Muscle layer of duodenum (tissue), 2 donors: ENCODE measurements around the gene PDGFA.

Source experiments
- H3K27ac ChIP-seq: one replicate; pipeline ENCODE4 v1.7.0; 2013; ENCODE audit warnings: mild to moderate bottlenecking, low read length
- H3K27me3 ChIP-seq: one replicate; pipeline ENCODE4 v1.7.0; 2013; ENCODE audit warnings: low read depth, mild to moderate bottlenecking, control low read depth, low read length
- H3K36me3 ChIP-seq, 2 donors: one replicate each; pipeline ENCODE4 v1.7.0; 2013; ENCODE audit warnings: low read length in 2 of 2, control low read depth in 1 of 2, mild to moderate bottlenecking in 1 of 2; ENCODE audit not compliant: insufficient read depth in 2 of 2, control insufficient read depth in 1 of 2
- H3K4me1 ChIP-seq, 2 donors: one replicate each; pipeline ENCODE4 v1.7.0; 2013; ENCODE audit warnings: low read length in 2 of 2, mild to moderate bottlenecking in 2 of 2, control low read depth in 1 of 2, moderate library complexity in 1 of 2; ENCODE audit not compliant: insufficient read depth in 2 of 2, control insufficient read depth in 1 of 2
- H3K4me3 ChIP-seq, 2 donors: one replicate each; pipeline ENCODE4 v1.7.0; 2013; ENCODE audit warnings: low read length in 2 of 2, low read depth in 1 of 2, mild to moderate bottlenecking in 1 of 2
- H3K9me3 ChIP-seq, 2 donors: one replicate each; pipeline ENCODE4 v1.7.0; 2013; ENCODE audit warnings: low read length in 2 of 2, control low read depth in 1 of 2, mild to moderate bottlenecking in 1 of 2; ENCODE audit not compliant: control insufficient read depth in 1 of 2
- donor health status: healthy.

Gene PDGFA

GRCh38 chr7:531777-532176 lies 12.1 kb upstream of the PDGFA start:
- Histone ChIP-seq H3K36me3 (no peaks in the 10 kb centered on the region), H3K27me3 (no peaks in the 10 kb centered on the region)

DNA sequence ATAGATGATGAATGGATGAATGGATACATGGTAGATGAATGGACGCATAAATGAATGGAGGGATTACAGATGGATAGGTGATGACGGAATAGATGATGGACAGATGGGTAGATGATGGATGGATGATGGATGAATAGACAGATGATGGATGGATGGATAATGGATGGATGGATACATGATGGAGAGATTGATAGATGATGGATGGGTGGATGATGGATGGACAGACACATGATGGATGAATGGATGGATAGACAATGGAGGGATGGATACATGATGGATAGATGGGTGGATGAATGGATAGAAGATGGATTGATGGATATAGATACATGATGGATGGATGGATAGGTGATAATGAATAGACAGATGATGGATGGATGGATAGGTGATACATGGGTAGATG lies 8.8 kb upstream of the PDGFA start:
- Histone ChIP-seq H3K36me3 (no peaks in the 10 kb centered on the region), H3K27ac (no peak overlapping the region), H3K4me1 (no peaks in the 10 kb centered on the region), H3K27me3 (no peaks in the 10 kb centered on the region), H3K9me3 (no peaks in the 10 kb centered on the region), H3K4me3 (no peak overlapping the region)

More at GRCh38 chr7:531777-532176, 12.1 kb upstream of the PDGFA start:
- no peaks in the 10 kb centered on the region for H3K4me1 ChIP-seq
- H3K4me3 ChIP-seq = no peak overlapping the region
- H3K9me3 ChIP-seq = no peaks in the 10 kb centered on the region
- H3K27ac ChIP-seq = no peak overlapping the region

- Histone ChIP-seq H3K9me3 (no peaks in the 10 kb centered on the region), H3K4me1 (peaks cover 0 to under 1% of the 10 kb centered on the region in 2 donors), H3K27ac (no peak overlapping the region), H3K27me3 (no peaks in the 10 kb centered on the region), H3K36me3 (no peaks in the 10 kb centered on the region), H3K4me3 (no peak overlapping the region)
These were observed 8.1 kb upstream of the PDGFA start for GRCh38 chr7:527723-528122.

DNA sequence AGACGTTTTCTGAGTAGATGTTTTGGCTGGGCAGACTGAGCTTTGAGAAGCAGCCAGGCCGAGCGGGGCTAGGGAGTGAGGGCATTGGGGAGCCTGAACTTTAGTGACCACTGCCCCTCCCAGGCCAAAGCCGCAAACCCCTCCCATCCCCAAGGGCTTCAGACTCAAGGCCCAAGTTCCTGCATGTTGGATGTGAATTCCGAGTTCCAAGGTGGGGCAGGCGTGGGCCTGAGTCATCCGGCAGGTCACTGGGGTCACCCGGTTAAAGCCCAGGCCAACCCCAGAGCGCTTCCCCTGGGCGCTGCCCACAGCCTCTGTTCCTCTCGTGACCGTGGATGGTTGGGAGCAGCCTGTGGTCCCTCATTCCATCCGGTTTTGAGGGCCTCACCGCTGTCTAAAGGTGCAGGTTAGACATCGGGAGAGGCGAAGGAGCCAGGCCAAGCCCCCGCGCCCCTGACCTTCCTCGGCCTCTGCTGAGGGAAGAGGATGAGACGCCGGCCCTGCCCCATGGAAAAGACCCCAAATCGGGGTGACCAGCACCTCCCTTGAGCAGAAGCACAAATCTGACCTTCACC lies 6.9 kb upstream of the PDGFA start:
- H3K9me3 ChIP-seq = no peaks in the 10 kb centered on the region
- H3K4me3 ChIP-seq = no peak overlapping the region
- no peak overlapping the region for H3K27ac ChIP-seq
- no peaks in the 10 kb centered on the region for H3K27me3 ChIP-seq
- H3K36me3 ChIP-seq = no peaks in the 10 kb centered on the region
- peaks cover 0 to 13% of the 10 kb centered on the region in 2 donors for H3K4me1 ChIP-seq

- peaks cover 5% of the 10 kb centered on the region for H3K27me3 ChIP-seq
- peaks cover 0 to 21% of the 10 kb centered on the region in 2 donors for H3K4me1 ChIP-seq
- H3K36me3 ChIP-seq = no peaks in the 10 kb centered on the region
- no peak overlapping the region for H3K4me3 ChIP-seq
- no peaks in the 10 kb centered on the region for H3K9me3 ChIP-seq
- no peak overlapping the region for H3K27ac ChIP-seq
These were observed 6.1 kb upstream of the PDGFA start for GRCh38 chr7:525740-526139.

GRCh38 chr7:524800-525199 lies 5.2 kb upstream of the PDGFA start:
- no peaks in the 10 kb centered on the region for H3K36me3 ChIP-seq
- H3K9me3 ChIP-seq = no peaks in the 10 kb centered on the region
- no peak overlapping the region for H3K4me3 ChIP-seq
- H3K27ac ChIP-seq = no peak overlapping the region
- H3K4me1 ChIP-seq = peaks cover 0 to 28% of the 10 kb centered on the region in 2 donors
- H3K27me3 ChIP-seq = peaks cover 5% of the 10 kb centered on the region

DNA sequence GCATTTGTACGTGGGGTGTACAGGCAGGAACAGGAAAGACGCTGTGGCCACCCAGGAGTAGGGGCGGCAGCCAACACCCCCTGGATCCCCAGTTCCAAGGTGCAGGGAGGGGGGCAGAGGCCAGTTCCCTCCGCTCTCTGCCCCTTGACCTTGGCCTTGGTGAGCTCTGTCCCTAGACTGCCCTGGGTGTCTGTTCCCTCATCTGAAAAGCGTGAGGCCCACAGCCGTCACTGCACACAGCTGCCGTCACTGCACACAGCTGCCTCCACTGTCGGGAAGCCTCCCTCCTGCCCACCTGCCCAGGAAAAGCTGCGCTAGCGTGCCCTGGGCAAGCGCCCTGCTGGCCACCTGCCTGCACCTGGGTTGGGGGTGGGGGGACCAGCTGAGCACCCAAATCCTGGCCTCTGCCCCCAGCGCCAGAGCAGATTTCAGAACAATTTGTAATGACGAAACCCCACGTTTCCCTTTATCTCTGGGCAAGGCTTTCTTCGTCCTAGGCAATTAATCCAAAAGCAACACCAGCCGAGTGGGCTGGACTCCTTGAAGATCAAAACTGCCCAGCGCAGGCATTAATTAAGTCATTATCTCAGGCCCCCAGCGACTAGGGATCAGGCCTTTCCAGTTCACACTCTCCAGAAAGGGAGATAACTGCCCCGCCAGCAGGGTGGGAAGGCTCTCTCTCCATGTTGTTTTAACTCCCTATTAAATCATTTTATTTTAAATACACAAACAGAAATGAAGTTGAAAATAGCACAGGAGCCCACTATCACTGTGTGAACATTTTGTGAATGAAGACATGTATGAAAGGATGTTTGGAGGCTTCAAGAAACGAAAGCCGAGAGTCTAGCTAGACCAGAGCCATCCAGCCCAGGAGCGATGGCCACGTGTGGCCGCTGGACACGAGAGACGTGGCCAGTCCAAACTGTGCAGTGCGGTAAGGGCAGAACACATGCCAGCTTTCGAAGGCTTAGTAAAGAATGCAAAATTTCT lies 4.0 kb upstream of the PDGFA start:
- H3K27ac ChIP-seq = no peak overlapping the region
- no peaks in the 10 kb centered on the region for H3K36me3 ChIP-seq
- no peaks in the 10 kb centered on the region for H3K9me3 ChIP-seq
- H3K4me3 ChIP-seq = no peak overlapping the region
- peaks cover 5% of the 10 kb centered on the region for H3K27me3 ChIP-seq
- H3K4me1 ChIP-seq = peaks cover 0 to 30% of the 10 kb centered on the region in 2 donors

GRCh38 chr7:522951-523314 lies 3.3 kb upstream of the PDGFA start:
- Histone ChIP-seq H3K4me1 (peaks cover 0 to 34% of the 10 kb centered on the region in 2 donors), H3K27ac (no peak overlapping the region), H3K9me3 (no peaks in the 10 kb centered on the region), H3K36me3 (no peaks in the 10 kb centered on the region), H3K4me3 (peak overlapping the region in 1 of 2 donors; percentile 68), H3K27me3 (peaks cover 5% of the 10 kb centered on the region)

- H3K4me1 ChIP-seq = peaks cover 0 to 34% of the 10 kb centered on the region in 2 donors
- H3K27me3 ChIP-seq = peaks cover 5% of the 10 kb centered on the region
- no peak overlapping the region for H3K27ac ChIP-seq
- no peaks in the 10 kb centered on the region for H3K36me3 ChIP-seq
- H3K9me3 ChIP-seq = no peaks in the 10 kb centered on the region
- H3K4me3 ChIP-seq = peak overlapping the region; percentile 33 to 68
These were observed 2.7 kb upstream of the PDGFA start for GRCh38 chr7:522071-522950.

GRCh38 chr7:521221-522070 lies 1.8 kb upstream of the PDGFA start:
- H3K27me3 ChIP-seq = peaks cover 5% of the 10 kb centered on the region

More at GRCh38 chr7:521221-522070, 1.8 kb upstream of the PDGFA start:
- H3K27ac ChIP-seq = no peak overlapping the region
- no peaks in the 10 kb centered on the region for H3K36me3 ChIP-seq
- H3K9me3 ChIP-seq = no peaks in the 10 kb centered on the region
- peak overlapping the region; percentile 33 to 68 for H3K4me3 ChIP-seq
- H3K4me1 ChIP-seq = peaks cover 0 to 34% of the 10 kb centered on the region in 2 donors
